ENCODE results near the gene CIPC.

The CIPC gene

GRCh38 chr14:77125823-77126325 is 27.8 kb downstream of the CIPC start:
- Mint-ChIP-seq H3K27ac (no peak overlapping the region), H3K4me3 (peak overlapping the region; percentile 76), H3K36me3 (ENCODE audit: low read depth) (no peaks in the 10 kb centered on the region), H3K27me3 (ENCODE audit: low read depth, poor library complexity) (peaks cover 89% of the 10 kb centered on the region), H3K4me1 (peaks cover 14% of the 10 kb centered on the region), H3K9me3 (no peaks in the 10 kb centered on the region)
- no peak for DNase-seq
- no peak for TF ChIP-seq CTCF (IDR thresholded peaks at IDR 0.05)

GRCh38 chr14:77126461-77126990 is 28.5 kb downstream of the CIPC start:
- Mint-ChIP-seq H3K36me3 (ENCODE audit: low read depth) (no peaks in the 10 kb centered on the region), H3K27me3 (ENCODE audit: low read depth, poor library complexity) (peaks cover 91% of the 10 kb centered on the region)
- TF ChIP-seq CTCF (IDR thresholded peaks at IDR 0.05), result no peak

GRCh38 chr14:77128414-77128891 is 30.4 kb downstream of the CIPC start:
- DNase-seq, result no peak
- Mint-ChIP-seq H3K27ac (no peak overlapping the region), H3K9me3 (no peaks in the 10 kb centered on the region), H3K4me3 (no peak overlapping the region), H3K36me3 (ENCODE audit: low read depth) (no peaks in the 10 kb centered on the region), H3K27me3 (ENCODE audit: low read depth, poor library complexity) (peaks cover 84% of the 10 kb centered on the region), H3K4me1 (peaks cover 5% of the 10 kb centered on the region)
- no peak for TF ChIP-seq CTCF (IDR thresholded peaks at IDR 0.05)

More at GRCh38 chr14:77126461-77126990, 28.5 kb downstream of the CIPC start:
- H3K9me3 Mint-ChIP-seq, result no peaks in the 10 kb centered on the region
- no peak for DNase-seq
- peaks cover 7% of the 10 kb centered on the region for H3K4me1 Mint-ChIP-seq
- no peak overlapping the region for H3K27ac Mint-ChIP-seq
- peak overlapping the region; percentile 36 for H3K4me3 Mint-ChIP-seq

GRCh38 chr14:77130386-77130785 is 32.3 kb downstream of the CIPC start:
- DNase-seq, result no peak
- Mint-ChIP-seq H3K4me1 (peaks cover 2% of the 10 kb centered on the region), H3K36me3 (ENCODE audit: low read depth) (no peaks in the 10 kb centered on the region), H3K27me3 (ENCODE audit: low read depth, poor library complexity) (peaks cover 83% of the 10 kb centered on the region), H3K27ac (no peak overlapping the region), H3K9me3 (no peaks in the 10 kb centered on the region), H3K4me3 (no peak overlapping the region)
- TF ChIP-seq CTCF (IDR thresholded peaks at IDR 0.05), result no peak

GRCh38 chr14:77131206-77131605 is 33.1 kb downstream of the CIPC start:
- Mint-ChIP-seq H3K4me3 (no peak overlapping the region), H3K4me1 (no peaks in the 10 kb centered on the region), H3K9me3 (no peaks in the 10 kb centered on the region), H3K27ac (no peak overlapping the region), H3K36me3 (ENCODE audit: low read depth) (no peaks in the 10 kb centered on the region), H3K27me3 (ENCODE audit: low read depth, poor library complexity) (peaks cover 77% of the 10 kb centered on the region)
- no peak for DNase-seq
- TF ChIP-seq CTCF (IDR thresholded peaks at IDR 0.05), result no peak

GRCh38 chr14:77131871-77132486 is 33.9 kb downstream of the CIPC start:
- no peak overlapping the region for H3K4me3 Mint-ChIP-seq
- TF ChIP-seq CTCF (IDR thresholded peaks at IDR 0.05), result no peak
- H3K27me3 Mint-ChIP-seq (ENCODE audit: low read depth, poor library complexity), result peaks cover 77% of the 10 kb centered on the region
- H3K36me3 Mint-ChIP-seq (ENCODE audit: low read depth), result no peaks in the 10 kb centered on the region
- H3K27ac Mint-ChIP-seq, result no peak overlapping the region
- no peak for DNase-seq
- H3K9me3 Mint-ChIP-seq, result no peaks in the 10 kb centered on the region
- H3K4me1 Mint-ChIP-seq, result no peaks in the 10 kb centered on the region
